COLO668 (cell line): Measurements from ENCODE around the gene DMRTB1.
"Not testable (repeated sequence)": the region's sequence is repeated elsewhere in the genome, so short reads cannot be mapped to it uniquely, and the experiment has no call there.

Experiments
- DNase-seq: peaks from one replicate; lab custom pipeline; 2025; ENCODE audit not compliant: unreplicated experiment; lab: John Stamatoyannopoulos, UW

DMRTB1 gene

DNA sequence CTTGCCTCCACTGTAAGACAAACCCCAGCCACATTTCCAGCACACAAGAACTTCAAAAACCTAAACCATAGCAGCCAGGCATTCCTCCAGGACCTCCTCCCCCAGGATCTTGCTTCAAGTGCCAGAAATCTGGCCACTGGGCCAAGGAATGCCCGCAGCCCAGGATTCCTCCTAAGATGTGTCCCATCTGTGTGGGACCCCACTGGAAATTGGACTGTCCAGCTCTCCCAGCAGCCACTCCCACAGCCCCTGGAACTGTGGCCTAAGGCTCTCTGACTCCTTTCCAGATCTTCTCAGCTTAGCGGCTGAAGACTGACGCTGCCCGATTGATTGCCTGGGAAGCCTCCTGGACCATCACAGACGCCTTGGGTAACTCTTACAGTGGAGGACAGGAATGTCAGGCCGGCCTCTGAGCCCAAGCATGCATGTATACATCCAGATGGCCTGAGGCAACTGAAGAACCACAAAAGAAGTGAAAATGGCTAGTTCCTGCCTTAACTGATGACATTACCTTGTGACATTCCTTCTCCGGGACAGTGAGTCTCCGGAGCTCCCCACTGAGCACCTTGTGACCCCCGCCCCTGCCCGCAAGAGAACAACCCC, 24.7 kb upstream of the DMRTB1 start:
- DNase-seq = not testable (repeated sequence)

GRCh38 chr1:53435151-53435550, 24.0 kb upstream of the DMRTB1 start:
- no peak for DNase-seq

DNA sequence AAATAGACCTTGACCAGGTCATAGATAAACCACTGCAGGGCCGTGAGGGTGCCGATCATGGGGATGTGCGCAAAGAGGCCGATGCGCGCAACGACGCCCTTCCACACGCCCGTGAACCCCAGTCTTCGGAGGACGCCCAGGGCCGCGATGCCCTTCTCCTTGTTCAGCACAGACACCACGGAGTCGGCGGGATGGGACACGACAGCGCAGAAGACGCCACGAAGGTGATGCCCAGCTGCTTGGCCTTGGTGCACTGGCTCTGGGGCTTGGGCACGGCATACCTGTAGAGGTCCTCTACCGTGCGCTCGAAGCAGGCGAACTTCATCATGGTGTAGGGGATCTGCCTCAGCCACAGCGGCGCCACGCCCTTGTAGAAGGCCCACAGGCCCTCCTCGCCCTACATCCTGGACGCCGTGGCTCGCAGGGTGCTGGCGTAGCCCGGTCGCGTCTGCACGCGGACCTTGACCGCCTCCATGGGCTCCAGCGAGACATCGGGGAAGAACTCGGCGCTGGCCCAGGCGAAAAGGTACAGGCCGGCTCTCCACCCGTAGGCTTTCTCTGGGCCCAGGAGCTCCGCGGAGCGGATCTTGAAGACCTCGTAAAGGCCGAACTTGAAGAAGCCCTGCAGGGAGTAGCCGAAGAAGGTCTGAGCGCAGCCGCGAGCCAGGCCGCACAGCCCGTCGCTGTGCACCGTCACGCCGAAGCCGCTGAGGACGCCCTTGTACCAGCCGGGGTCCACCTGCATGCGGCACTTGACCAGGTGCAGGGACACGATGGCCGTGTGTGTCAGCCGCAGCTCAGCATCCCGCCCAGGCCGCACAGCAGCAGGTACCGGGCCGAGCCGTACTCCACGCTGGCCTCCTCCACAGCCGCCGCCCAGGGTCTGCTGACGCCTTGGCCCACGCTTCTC, 20.5 kb upstream of the DMRTB1 start:
- no peak for DNase-seq

DNA sequence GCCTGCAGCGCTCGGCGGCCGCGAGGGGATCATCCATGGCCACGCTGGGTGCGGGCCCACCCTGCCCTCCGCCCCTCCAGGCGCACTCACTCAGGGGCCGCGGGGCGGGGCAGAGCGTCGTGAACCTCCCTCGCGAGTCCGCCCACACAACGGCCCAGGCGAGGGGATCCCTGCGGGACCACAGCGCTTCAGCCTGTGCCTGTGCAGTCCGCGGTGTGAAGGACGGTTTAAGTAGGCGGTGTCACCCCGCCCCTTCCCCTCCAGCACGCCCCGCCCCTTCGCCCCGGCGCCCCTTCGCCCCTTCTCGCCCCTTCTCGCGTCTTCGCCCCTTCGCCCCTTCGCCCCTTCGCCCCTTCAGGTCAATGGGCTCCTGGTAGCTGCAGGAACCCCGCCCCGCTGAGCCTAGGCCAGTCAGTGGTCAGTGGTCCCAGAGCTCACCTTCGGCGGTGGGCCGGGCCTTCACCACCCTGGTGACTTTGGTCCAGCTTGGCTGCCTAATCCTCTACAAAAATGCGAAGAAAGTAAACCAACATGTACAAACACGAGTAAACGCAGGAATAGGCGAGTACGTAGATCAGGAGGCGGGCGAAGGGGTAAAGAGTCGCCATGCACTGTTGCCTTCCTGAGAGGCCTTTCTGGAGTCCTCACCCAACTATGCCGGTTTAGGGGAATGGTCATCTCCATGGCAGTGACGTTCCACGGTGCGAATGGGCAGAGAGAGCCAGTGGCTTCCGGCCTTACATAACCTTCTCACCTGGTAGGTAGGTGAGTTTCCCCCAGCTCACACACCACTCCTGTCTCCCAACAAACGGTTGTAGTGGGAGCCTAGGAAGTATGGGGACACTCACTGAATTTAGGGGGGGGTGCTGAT, 19.6 kb upstream of the DMRTB1 start:
- DNase-seq = no peak

DNA sequence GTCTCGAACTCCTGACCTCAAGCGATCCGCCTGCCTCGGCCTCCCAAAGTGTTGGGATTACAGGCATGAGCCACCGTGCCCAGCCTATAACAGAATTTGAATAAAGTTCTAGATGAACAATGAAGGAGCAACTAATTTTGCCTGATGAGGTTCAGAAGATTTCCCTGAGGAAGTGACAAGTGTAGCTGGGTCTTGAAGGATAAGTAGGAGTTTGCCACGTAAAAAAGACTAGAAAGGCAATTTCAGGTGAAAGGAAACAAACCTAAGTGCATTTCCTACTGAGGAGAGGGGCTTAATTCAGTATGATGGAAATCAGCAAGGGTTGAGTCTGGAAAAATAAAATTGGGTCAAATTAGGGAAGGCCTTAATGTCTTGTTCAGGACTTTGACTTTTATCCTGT, 18.6 kb upstream of the DMRTB1 start:
- no peak for DNase-seq

DNA sequence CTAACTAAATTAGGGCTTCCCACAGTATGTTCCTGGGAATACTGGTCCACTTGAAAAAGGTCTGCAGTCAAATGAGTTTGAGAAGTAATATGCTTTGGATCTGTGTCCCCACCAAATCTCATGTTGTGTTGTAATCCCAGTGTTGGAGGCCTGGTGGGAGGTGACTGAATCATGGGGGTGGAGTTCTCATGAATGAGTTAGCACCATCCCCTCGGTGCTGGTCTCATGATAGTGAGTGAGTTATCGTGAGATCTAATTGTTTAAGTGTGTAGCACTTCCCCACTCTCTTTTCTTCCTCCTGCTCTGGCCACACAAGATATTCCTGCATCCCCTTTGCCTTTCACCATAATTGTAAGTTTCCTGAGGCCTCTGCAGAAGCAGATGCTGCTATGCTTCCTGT, 16.9 kb upstream of the DMRTB1 start:
- no peak for DNase-seq

DNA sequence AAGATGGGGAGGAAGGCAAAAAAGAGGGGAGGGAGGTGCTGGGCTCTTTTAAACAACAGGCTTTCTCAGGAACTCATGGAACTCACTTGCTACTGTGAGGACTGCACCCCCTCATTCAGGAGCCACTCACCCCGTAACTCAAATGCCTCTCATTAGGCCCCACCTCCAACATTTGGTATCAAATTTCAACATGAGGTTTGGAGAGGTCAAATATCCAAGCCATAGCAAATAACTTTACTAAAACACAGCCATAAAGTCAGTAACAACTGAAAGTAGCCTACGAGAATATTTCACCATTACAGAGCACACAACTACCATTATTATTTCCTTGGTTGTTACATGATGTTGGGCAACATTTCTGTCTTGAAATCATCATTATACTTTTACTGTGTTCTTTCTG, 13.1 kb upstream of the DMRTB1 start:
- no peak for DNase-seq

DNA sequence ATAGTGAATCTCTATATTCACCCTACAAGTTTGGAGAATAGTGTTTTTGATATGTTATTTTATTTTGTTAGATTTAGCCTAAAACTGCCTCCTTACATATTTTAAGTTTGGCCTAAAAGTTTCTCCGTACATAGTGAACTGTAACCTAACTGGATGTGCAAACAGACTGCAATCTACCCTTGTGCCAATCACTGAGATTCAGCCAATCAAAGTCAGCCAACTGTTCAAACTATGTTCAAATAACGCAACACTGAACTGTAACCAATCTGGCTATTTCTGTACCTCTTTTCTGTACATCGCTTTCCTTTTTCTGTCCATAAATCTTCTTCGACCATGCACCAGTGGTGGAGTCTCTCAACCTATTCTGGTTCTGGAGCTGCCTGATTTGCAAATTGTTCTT, 11.8 kb upstream of the DMRTB1 start:
- no peak for DNase-seq

GRCh38 chr1:53448241-53448841, 10.9 kb upstream of the DMRTB1 start:
- no peak for DNase-seq

GRCh38 chr1:53449021-53449420, 10.2 kb upstream of the DMRTB1 start:
- no peak for DNase-seq

GRCh38 chr1:53449693-53450092, 9.5 kb upstream of the DMRTB1 start:
- no peak for DNase-seq

GRCh38 chr1:53450225-53450624, 9.0 kb upstream of the DMRTB1 start:
- DNase-seq = no peak

DNA sequence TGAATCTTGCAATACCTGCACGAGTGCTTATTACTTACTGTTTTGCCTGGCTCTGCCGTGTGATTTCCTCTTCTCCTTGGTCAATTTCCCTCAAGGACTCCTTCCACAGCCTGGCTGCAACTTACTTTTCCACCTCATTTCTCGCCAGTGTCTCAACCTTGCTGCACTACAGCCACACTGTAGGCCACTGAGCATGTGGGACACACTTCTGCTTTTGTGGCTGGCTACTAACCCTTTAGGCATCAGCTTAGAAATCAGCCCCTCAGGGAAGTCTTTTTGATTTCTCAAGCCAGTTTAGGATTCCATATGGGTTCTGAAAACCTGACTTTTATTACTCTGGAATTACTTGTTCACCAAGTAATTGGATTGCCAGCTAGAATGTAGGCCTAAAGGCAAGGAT, 5.2 kb upstream of the DMRTB1 start:
- no peak for DNase-seq

DNA sequence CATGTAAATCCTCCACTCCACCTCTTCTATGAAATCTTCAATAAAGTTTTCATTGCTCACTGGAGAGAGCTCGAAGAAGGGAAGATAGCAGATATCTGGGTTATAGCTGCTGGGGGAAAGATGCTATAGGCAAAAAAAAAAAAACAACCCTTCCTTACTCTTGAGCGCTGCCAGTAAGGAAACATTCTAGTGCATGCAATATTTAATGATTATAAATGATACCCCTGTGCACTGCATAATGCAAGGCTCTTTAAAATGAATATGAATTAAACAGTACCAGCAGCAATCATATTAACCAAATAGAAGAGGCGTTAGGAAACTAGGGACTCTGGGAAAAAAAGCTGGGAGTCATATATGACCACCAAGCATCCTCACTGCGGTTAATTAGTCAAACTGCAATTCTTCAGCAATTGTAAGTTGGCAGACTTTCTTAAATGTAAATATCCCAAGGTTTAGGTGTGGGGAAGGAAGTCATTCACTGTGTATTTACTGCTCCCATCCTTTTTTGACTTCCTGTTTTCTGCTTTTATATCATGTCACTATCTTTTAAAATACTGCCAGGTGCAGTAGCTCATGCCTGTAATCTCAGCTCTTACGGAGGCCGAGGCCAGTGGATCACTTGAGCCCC, 3.7 kb upstream of the DMRTB1 start:
- no peak for DNase-seq

DNA sequence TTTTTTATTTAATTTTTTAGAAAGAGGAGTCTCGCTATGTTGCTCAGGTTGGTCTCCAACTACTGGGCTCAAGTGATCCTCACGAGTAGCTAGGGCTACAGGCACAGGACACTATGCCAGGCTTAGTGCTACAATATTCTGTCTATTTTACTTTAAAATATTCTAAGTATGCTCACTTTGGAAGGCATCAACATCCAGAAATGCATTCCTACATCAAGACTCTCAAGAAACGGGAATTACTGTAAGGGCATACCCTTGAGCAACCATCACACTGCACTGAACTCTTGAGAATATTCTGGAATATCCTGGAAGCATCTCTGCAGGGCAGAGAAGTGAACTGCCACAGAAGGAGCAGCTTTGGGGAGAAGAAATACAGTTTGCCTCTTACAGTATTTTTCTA, 565 bp upstream of the DMRTB1 start:
- no peak for DNase-seq

GRCh38 chr1:53460211-53460634, 1.0 kb downstream of the DMRTB1 start:
- no peak for DNase-seq

DNA sequence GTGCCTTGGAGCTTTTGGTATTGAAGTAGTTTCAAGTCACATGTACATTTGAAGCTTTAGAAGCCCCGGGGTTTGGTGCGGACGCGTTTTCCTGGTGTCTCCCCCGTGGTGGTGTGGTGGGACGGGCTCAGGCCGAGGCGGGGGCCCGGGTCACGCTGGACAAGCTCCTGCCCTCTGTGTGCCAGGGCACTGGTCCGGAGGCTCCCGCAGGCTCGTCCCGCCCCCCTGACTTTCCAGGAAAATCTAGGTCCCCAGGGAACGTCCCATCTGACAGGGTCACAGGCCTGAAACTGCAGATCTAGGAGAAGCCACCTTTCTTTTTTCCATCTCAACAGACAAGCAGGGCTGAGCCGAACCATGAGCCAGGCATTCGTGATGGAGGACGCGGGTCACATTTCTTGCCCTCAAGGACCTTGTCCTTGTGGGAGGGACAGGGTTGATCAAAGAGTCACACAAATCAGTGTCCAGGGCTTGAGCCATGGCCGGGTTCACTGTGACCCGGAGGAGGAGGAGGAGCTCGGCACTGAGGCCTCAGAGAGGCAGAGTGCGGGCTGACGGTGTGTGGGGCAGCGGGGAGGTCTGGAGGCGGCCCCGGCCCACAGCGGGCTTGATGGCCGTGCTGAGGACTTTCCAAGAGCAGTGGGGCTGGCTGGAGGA, 1.6 kb downstream of the DMRTB1 start:
- no peak for DNase-seq

DNA sequence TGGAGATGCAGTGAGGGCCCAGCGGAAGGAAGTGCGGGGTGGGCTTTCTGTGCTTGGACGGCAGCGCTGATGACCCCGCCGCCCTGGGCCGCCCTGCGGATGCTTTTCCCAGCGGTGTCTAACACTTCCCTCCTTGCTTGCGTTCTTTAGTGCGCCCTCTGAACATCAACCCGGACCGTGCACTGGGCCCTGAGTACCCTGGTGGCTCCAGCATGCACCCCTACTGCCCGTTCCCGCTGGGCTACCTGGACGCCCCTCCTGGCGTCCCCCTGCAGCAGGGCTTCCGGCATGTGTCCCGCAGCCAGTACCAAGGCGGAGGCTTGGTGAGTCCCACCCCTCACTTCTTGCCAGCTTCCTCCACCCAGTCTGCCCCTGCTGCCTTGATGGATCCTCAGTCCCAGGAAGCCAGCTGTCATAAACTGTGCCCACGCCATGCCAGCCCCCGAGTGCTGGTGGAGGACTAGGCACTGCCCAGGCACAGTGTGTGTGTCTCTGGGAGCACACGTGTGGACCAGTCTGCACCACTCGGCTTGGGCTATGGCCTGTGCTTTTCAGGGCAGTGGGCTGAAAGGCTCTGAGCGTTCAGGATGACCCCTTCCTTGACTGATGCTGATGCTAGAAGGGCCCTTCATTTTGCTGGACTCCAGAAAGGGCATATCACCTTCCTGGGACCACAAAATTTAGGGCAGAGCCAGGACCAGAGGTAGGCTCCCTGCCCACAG, 2.3 kb downstream of the DMRTB1 start:
- DNase-seq = no peak

- DNase-seq = no peak
Measured at GRCh38 chr1:53462193-53462592, 3.0 kb downstream of the DMRTB1 start.
